ENCODE data around the gene PIP4K2C.

GRCh38 chr12:57631566-57632072, 40.6 kb downstream of the PIP4K2C start:
- TF ChIP-seq SIN3A (IDR thresholded peaks at IDR 0.05; ENCODE audit: borderline replicate concordance, insufficient read depth, low read length), result no peak
- no peak for TF ChIP-seq POLR2AphosphoS5 (IDR thresholded peaks at IDR 0.05; ENCODE audit: low read depth, low read length)
- TF ChIP-seq TAF1 (IDR thresholded peaks at IDR 0.05; ENCODE audit: borderline replicate concordance, insufficient read depth, low read length), result no peak
